CD8-positive, alpha-beta memory T cell (primary cell): Measurements from ENCODE around the gene PSMD11. TPM values are rescaled to one million over a fixed set of nuclear protein-coding genes. Genes with fewer than 3 reads are reported as not detected.
A peak's percentile ranks its signal among the peaks of the same experiment; 100 is the strongest.

Experiments
- CTCF ChIA-PET: fragments of 350-600 bp; sonication (Branson Sonifier 250); formaldehyde crosslinking; loops from one replicate; lab custom pipeline; 2021; ENCODE audit warnings: antibody characterized with exemption; lab: Charles Lee
- POLR2A ChIA-PET: fragments of 350-600 bp; sonication (Branson Sonifier 250); formaldehyde crosslinking; loops from one replicate; lab custom pipeline; 2021; ENCODE audit warnings: antibody characterized with exemption; lab: Charles Lee
- DNase-seq, 5 donors: peaks; one replicate each; pipeline versions ENCODE4 v3.0.0 to v3.0.0-alpha.2; 2020 to 2022; ENCODE audit warnings: mixed read lengths in 1 of 5
- H3K27ac ChIP-seq: one replicate; pipeline ENCODE4 v1.7.0; 2013; ENCODE audit warnings: low read depth, mild to moderate bottlenecking, low read length, moderate library complexity
- H3K27me3 ChIP-seq: 2 replicates; pipeline ENCODE4 v1.7.0; 2013; ENCODE audit warnings: low read length, mild to moderate bottlenecking; ENCODE audit not compliant: insufficient read depth, poor library complexity, severe bottlenecking
- H3K36me3 ChIP-seq: 2 replicates; pipeline ENCODE4 v1.7.0; 2013; ENCODE audit warnings: mild to moderate bottlenecking, low read length, moderate library complexity; ENCODE audit not compliant: insufficient read depth
- H3K4me1 ChIP-seq: 2 replicates; pipeline ENCODE4 v1.7.0; 2013; ENCODE audit warnings: mild to moderate bottlenecking, low read length, moderate library complexity; ENCODE audit not compliant: insufficient read depth
- H3K4me3 ChIP-seq: 2 replicates; pipeline ENCODE4 v1.7.0; 2013; ENCODE audit warnings: mild to moderate bottlenecking, low read length
- H3K9me3 ChIP-seq: 2 replicates; pipeline ENCODE4 v1.7.0; 2013; ENCODE audit warnings: mild to moderate bottlenecking, low read length
- H3K27ac Mint-ChIP-seq, 8 donors: one replicate each; pipeline ENCODE4 v1.8.0; 2020 to 2021; ENCODE audit warnings: mixed read lengths in 8 of 8, mild to moderate bottlenecking in 6 of 8, inconsistent platforms in 3 of 8, moderate library complexity in 3 of 8
- H3K27me3 Mint-ChIP-seq, 2 donors: one replicate each; pipeline ENCODE4 v1.8.0; 2020 to 2021; ENCODE audit warnings: mixed read lengths in 2 of 2, mild to moderate bottlenecking in 1 of 2, moderate library complexity in 1 of 2
- H3K36me3 Mint-ChIP-seq, 3 donors: one replicate each; pipeline ENCODE4 v1.8.0; 2020 to 2021; ENCODE audit warnings: mixed read lengths in 3 of 3, inconsistent platforms in 1 of 3, mild to moderate bottlenecking in 1 of 3
- H3K4me1 Mint-ChIP-seq, 3 donors: one replicate each; pipeline ENCODE4 v1.8.0; 2020 to 2021; ENCODE audit warnings: mixed read lengths in 3 of 3, inconsistent platforms in 1 of 3, mild to moderate bottlenecking in 1 of 3
- H3K4me3 Mint-ChIP-seq, 7 donors: one replicate each; pipeline ENCODE4 v1.8.0; 2020 to 2021; ENCODE audit warnings: mixed read lengths in 7 of 7, mild to moderate bottlenecking in 6 of 7, moderate library complexity in 4 of 7, inconsistent platforms in 2 of 7
- H3K9me3 Mint-ChIP-seq, 5 donors: one replicate each; pipeline ENCODE4 v1.8.0; 2020 to 2022; ENCODE audit warnings: mixed read lengths in 5 of 5, mild to moderate bottlenecking in 3 of 5, moderate library complexity in 2 of 5, inconsistent platforms in 1 of 5
- polyA plus RNA-seq: library from polyadenylated mRNA; unstranded; fragments of 300-500 nt; fragmentation: Illumina TruSeq; gene quantifications from one replicate; pipeline ENCODE4 v1.2.3, GENCODE V29; 2021
- total RNA-seq, 2 experiments: library from RNA; stranded (reverse); gene quantifications; one replicate each; pipeline ENCODE4 v1.2.3, GENCODE V29; 2021

The PSMD11 gene
- total and polyA plus RNA-seq, 3 experiments from 2014 or later, result 145 to 187 (median 175) TPM

GRCh38 chr17:32464374-32464773, 20.1 kb downstream of the PSMD11 start:
- H3K36me3 ChIP-seq, result peaks cover 38% of the 10 kb centered on the region
- H3K9me3 Mint-ChIP-seq, result no peaks in the 10 kb centered on the region
- H3K4me1 ChIP-seq, result peaks cover 5% of the 10 kb centered on the region
- H3K27ac Mint-ChIP-seq, result no peak overlapping the region
- no peak overlapping the region for H3K27ac ChIP-seq
- H3K4me3 Mint-ChIP-seq, result no peak overlapping the region
- H3K27me3 ChIP-seq, result no peaks in the 10 kb centered on the region
- no peak for DNase-seq
- no peak overlapping the region for H3K4me3 ChIP-seq
- H3K9me3 ChIP-seq, result no peaks in the 10 kb centered on the region
- CTCF ChIA-PET, result interaction anchor here (1.0 to 6.1 kb wide), 5 partner anchors 10 to 22 kb away, joined by 3 to 44 read pairs (median 18); partner anchors contain the start of genes CDK5R1 and PSMD11
- no peaks in the 10 kb centered on the region for H3K27me3 Mint-ChIP-seq
- POLR2A ChIA-PET, result no interaction called here
- peaks cover 10 to 83% (median 11%) of the 10 kb centered on the region in 3 donors for H3K36me3 Mint-ChIP-seq
- H3K4me1 Mint-ChIP-seq, result peaks cover 13 to 28% (median 16%) of the 10 kb centered on the region in 3 donors

- H3K4me3 ChIP-seq, result no peak overlapping the region
- H3K4me3 Mint-ChIP-seq, result no peak overlapping the region
- no peak for DNase-seq
- H3K4me1 Mint-ChIP-seq, result peaks cover 0 to 15% (median 2%) of the 10 kb centered on the region in 3 donors
- H3K36me3 Mint-ChIP-seq, result peaks cover 10 to 81% (median 17%) of the 10 kb centered on the region in 3 donors
- no peaks in the 10 kb centered on the region for H3K27me3 Mint-ChIP-seq
- no peak overlapping the region for H3K27ac ChIP-seq
- H3K9me3 ChIP-seq, result no peaks in the 10 kb centered on the region
- POLR2A ChIA-PET, result no interaction called here
- H3K27ac Mint-ChIP-seq, result peak overlapping the region in 1 of 8 donors; percentile 79
- H3K36me3 ChIP-seq, result peaks cover 38% of the 10 kb centered on the region
- H3K9me3 Mint-ChIP-seq, result no peaks in the 10 kb centered on the region
- H3K4me1 ChIP-seq, result no peaks in the 10 kb centered on the region
- no peaks in the 10 kb centered on the region for H3K27me3 ChIP-seq
- CTCF ChIA-PET, result interaction anchor here (1.9 kb wide), 1 partner anchor 16 kb away, joined by 7 read pairs; no protein-coding TSS in a partner anchor
These were observed 23.6 kb downstream of the PSMD11 start for GRCh38 chr17:32467949-32468348.

- Histone ChIP-seq H3K27me3 (no peaks in the 10 kb centered on the region), H3K27ac (no peak overlapping the region), H3K4me3 (no peak overlapping the region), H3K9me3 (no peaks in the 10 kb centered on the region), H3K36me3 (peaks cover 53% of the 10 kb centered on the region), H3K4me1 (no peaks in the 10 kb centered on the region)
- DNase-seq, result no peak
- H3K4me1 Mint-ChIP-seq, result peaks cover 0 to 9% (median 1%) of the 10 kb centered on the region in 3 donors
- H3K36me3 Mint-ChIP-seq, result peaks cover 21 to 88% (median 26%) of the 10 kb centered on the region in 3 donors
- CTCF ChIA-PET, result interaction anchor here (2.1 to 6.0 kb wide), 2 partner anchors 9 to 12 kb away, joined by 8 to 29 read pairs; no protein-coding TSS in a partner anchor
- peak overlapping the region in 3 of 8 donors; percentile 12 to 72 (median 66) for H3K27ac Mint-ChIP-seq
- POLR2A ChIA-PET, result no interaction called here
- no peak overlapping the region for H3K4me3 Mint-ChIP-seq
- H3K27me3 Mint-ChIP-seq, result no peaks in the 10 kb centered on the region
- no peaks in the 10 kb centered on the region for H3K9me3 Mint-ChIP-seq
These were observed 26.3 kb downstream of the PSMD11 start for GRCh38 chr17:32470405-32471167.

GRCh38 chr17:32471652-32472051, 27.3 kb downstream of the PSMD11 start:
- DNase-seq, result no peak
- Histone ChIP-seq H3K4me3 (no peak overlapping the region), H3K36me3 (peaks cover 62% of the 10 kb centered on the region), H3K4me1 (no peaks in the 10 kb centered on the region), H3K27ac (no peak overlapping the region), H3K9me3 (no peaks in the 10 kb centered on the region), H3K27me3 (no peaks in the 10 kb centered on the region)
- CTCF ChIA-PET, result interaction anchor here (2.1 to 6.0 kb wide), 2 partner anchors 10 to 11 kb away, joined by 8 to 29 read pairs; no protein-coding TSS in a partner anchor
- no peaks in the 10 kb centered on the region for H3K27me3 Mint-ChIP-seq
- H3K27ac Mint-ChIP-seq, result peak overlapping the region in 3 of 8 donors; percentile 17 to 89 (median 63)
- POLR2A ChIA-PET, result interaction anchor here (0.6 kb wide), 1 partner anchor 51 kb away, joined by 5 read pairs; no protein-coding TSS in a partner anchor
- no peaks in the 10 kb centered on the region for H3K9me3 Mint-ChIP-seq
- H3K4me1 Mint-ChIP-seq, result peaks cover 0 to 4% (median 1%) of the 10 kb centered on the region in 3 donors
- peaks cover 21 to 88% (median 26%) of the 10 kb centered on the region in 3 donors for H3K36me3 Mint-ChIP-seq
- H3K4me3 Mint-ChIP-seq, result no peak overlapping the region

- Mint-ChIP-seq H3K36me3 (peaks cover 14 to 89% (median 31%) of the 10 kb centered on the region in 3 donors), H3K27me3 (no peaks in the 10 kb centered on the region), H3K4me1 (peaks cover 0 to 1% (median 0%) of the 10 kb centered on the region in 3 donors), H3K9me3 (no peaks in the 10 kb centered on the region), H3K4me3 (no peak overlapping the region), H3K27ac (peak overlapping the region in 1 of 8 donors; percentile 21)
- ChIA-PET POLR2A (no interaction called here), CTCF (interaction anchor here (1.7 to 6.0 kb wide), 2 partner anchors 13 kb away, joined by 6 to 29 read pairs; no protein-coding TSS in a partner anchor)
- DNase-seq, result no peak
- no peaks in the 10 kb centered on the region for H3K9me3 ChIP-seq
- no peaks in the 10 kb centered on the region for H3K4me1 ChIP-seq
- peaks cover 70% of the 10 kb centered on the region for H3K36me3 ChIP-seq
- no peak overlapping the region for H3K4me3 ChIP-seq
- H3K27ac ChIP-seq, result no peak overlapping the region
- no peaks in the 10 kb centered on the region for H3K27me3 ChIP-seq
These were observed 30.9 kb downstream of the PSMD11 start for GRCh38 chr17:32475258-32475657.

- Histone ChIP-seq H3K27me3 (no peaks in the 10 kb centered on the region), H3K9me3 (no peaks in the 10 kb centered on the region), H3K36me3 (peaks cover 71% of the 10 kb centered on the region), H3K4me3 (no peak overlapping the region), H3K4me1 (no peaks in the 10 kb centered on the region), H3K27ac (no peak overlapping the region)
- ChIA-PET CTCF (interaction anchor here (1.6 to 1.7 kb wide), 2 partner anchors 15 to 33 kb away, joined by 5 to 6 read pairs; partner anchors contain the start of gene PSMD11), POLR2A (no interaction called here)
- Mint-ChIP-seq H3K4me1 (no peaks in the 10 kb centered on the region), H3K9me3 (no peaks in the 10 kb centered on the region), H3K27me3 (no peaks in the 10 kb centered on the region), H3K4me3 (no peak overlapping the region), H3K36me3 (peaks cover 10 to 89% (median 26%) of the 10 kb centered on the region in 3 donors), H3K27ac (peak overlapping the region in 3 of 8 donors; percentile 8 to 83 (median 57))
- no peak for DNase-seq
These were observed 32.9 kb downstream of the PSMD11 start for GRCh38 chr17:32477220-32477619.

GRCh38 chr17:32479074-32479617, 34.8 kb downstream of the PSMD11 start:
- H3K4me3 Mint-ChIP-seq, result no peak overlapping the region
- Histone ChIP-seq H3K4me1 (no peaks in the 10 kb centered on the region), H3K27ac (no peak overlapping the region), H3K27me3 (no peaks in the 10 kb centered on the region), H3K36me3 (peaks cover 59% of the 10 kb centered on the region), H3K4me3 (no peak overlapping the region), H3K9me3 (no peaks in the 10 kb centered on the region)
- POLR2A ChIA-PET, result no interaction called here
- CTCF ChIA-PET, result interaction anchor here (0.9 kb wide), 1 partner anchor 35 kb away, joined by 3 read pairs; the partner anchor contains the start of gene PSMD11
- H3K27me3 Mint-ChIP-seq, result peaks cover 0 to 1% of the 10 kb centered on the region in 2 donors
- no peak for DNase-seq
- peaks cover 10 to 84% (median 20%) of the 10 kb centered on the region in 3 donors for H3K36me3 Mint-ChIP-seq
- H3K4me1 Mint-ChIP-seq, result peaks cover 0 to 1% (median 0%) of the 10 kb centered on the region in 3 donors
- no peaks in the 10 kb centered on the region for H3K9me3 Mint-ChIP-seq
- H3K27ac Mint-ChIP-seq, result peak overlapping the region in 2 of 8 donors; percentile 65
